Measurements from ENCODE around the gene CD52. TPM values are rescaled to one million over a fixed set of nuclear protein-coding genes. Genes with fewer than 3 reads are reported as not detected.
"Not testable (repeated sequence)": the region's sequence is repeated elsewhere in the genome, so short reads cannot be mapped to it uniquely, and the experiment has no call there.

CD52 gene
- total RNA-seq, 2 donors from 2014 or later: 2.7 TPM; not detected in 1

GRCh38 chr1:26306290-26307229 is 11.2 kb upstream of the CD52 start, which contains the start of gene UBXN11:
Gene UBXN11 (minus strand): TSS chr1:26306636. CDS start chr1:26302883, 3,753 bp downstream.
- TF ChIP-seq CTCF (IDR thresholded peaks at IDR 0.05): no peak
- Histone ChIP-seq H3K4me3 (peak within 1 kb of the TSS; percentile 80), H3K9me3 (no peaks in the 10 kb centered on the region), H3K36me3 (no peaks in the 10 kb centered on the region), H3K27me3 (replicated peaks; ENCODE audit: insufficient read depth) (no peaks in the 10 kb centered on the region), H3K27ac (peak within 1 kb of the TSS; percentile 34 to 45), H3K4me1 (ENCODE audit: control insufficient read depth in 1 of 2, low read depth in 2 of 2) (peaks cover 7 to 12% of the 10 kb centered on the region in 2 donors)
- DNase-seq (ENCODE audit: low spot score) (peak; percentile 80), ATAC-seq (ENCODE audit: insufficient number of reproducible peaks, low FRiP score, low read depth) (peak; percentile 76)

- H3K27ac ChIP-seq: peak overlapping the region in 1 of 2 donors; percentile 13
- DNase-seq (ENCODE audit: low spot score): no peak
- H3K4me3 ChIP-seq: no peak overlapping the region
Observed at GRCh38 chr1:26307363-26307781, 10.4 kb upstream of the CD52 start.

GRCh38 chr1:26307966-26308899 is 9.5 kb upstream of the CD52 start:
- not testable (repeated sequence) for H3K9me3 ChIP-seq; H3K36me3 ChIP-seq; H3K4me3 ChIP-seq; H3K27ac ChIP-seq; ATAC-seq (ENCODE audit: insufficient number of reproducible peaks, low FRiP score, low read depth); DNase-seq (ENCODE audit: low spot score); H3K27me3 ChIP-seq (replicated peaks; ENCODE audit: insufficient read depth)
- peaks cover 7 to 12% of the 10 kb centered on the region in 2 donors for H3K4me1 ChIP-seq (ENCODE audit: control insufficient read depth in 1 of 2, low read depth in 2 of 2)

More at GRCh38 chr1:26307363-26307781, 10.4 kb upstream of the CD52 start:
- ATAC-seq (ENCODE audit: insufficient number of reproducible peaks, low FRiP score, low read depth): no peak
- Histone ChIP-seq H3K9me3 (no peaks in the 10 kb centered on the region), H3K36me3 (no peaks in the 10 kb centered on the region), H3K27me3 (replicated peaks; ENCODE audit: insufficient read depth) (no peaks in the 10 kb centered on the region), H3K4me1 (ENCODE audit: control insufficient read depth in 1 of 2, low read depth in 2 of 2) (peaks cover 7 to 12% of the 10 kb centered on the region in 2 donors)
- TF ChIP-seq CTCF (IDR thresholded peaks at IDR 0.05): no peak

GRCh38 chr1:26314501-26314900 is 3.3 kb upstream of the CD52 start:
- H3K4me1 ChIP-seq (ENCODE audit: control insufficient read depth in 1 of 2, low read depth in 2 of 2): no peaks in the 10 kb centered on the region
- H3K4me3 ChIP-seq: no peak overlapping the region
- TF ChIP-seq CTCF (IDR thresholded peaks at IDR 0.05): no peak
- no peaks in the 10 kb centered on the region for H3K9me3 ChIP-seq
- H3K27ac ChIP-seq: no peak overlapping the region
- ATAC-seq (ENCODE audit: insufficient number of reproducible peaks, low FRiP score, low read depth): no peak
- H3K27me3 ChIP-seq (replicated peaks; ENCODE audit: insufficient read depth): no peaks in the 10 kb centered on the region
- no peaks in the 10 kb centered on the region for H3K36me3 ChIP-seq
- no peak for DNase-seq (ENCODE audit: low spot score)

GRCh38 chr1:26315874-26316850 is 1.6 kb upstream of the CD52 start:
- no peak for TF ChIP-seq CTCF (IDR thresholded peaks at IDR 0.05)
- Histone ChIP-seq H3K27me3 (replicated peaks; ENCODE audit: insufficient read depth) (no peaks in the 10 kb centered on the region), H3K4me1 (ENCODE audit: control insufficient read depth in 1 of 2, low read depth in 2 of 2) (no peaks in the 10 kb centered on the region), H3K27ac (no peak overlapping the region), H3K9me3 (no peaks in the 10 kb centered on the region), H3K4me3 (no peak overlapping the region), H3K36me3 (no peaks in the 10 kb centered on the region)
- ATAC-seq (ENCODE audit: insufficient number of reproducible peaks, low FRiP score, low read depth) (no peak), DNase-seq (ENCODE audit: low spot score) (no peak)

All from thoracic aorta (tissue), 2 donors.